ENCODE measurements around the gene PDE8A.

Gene PDE8A, protein sequence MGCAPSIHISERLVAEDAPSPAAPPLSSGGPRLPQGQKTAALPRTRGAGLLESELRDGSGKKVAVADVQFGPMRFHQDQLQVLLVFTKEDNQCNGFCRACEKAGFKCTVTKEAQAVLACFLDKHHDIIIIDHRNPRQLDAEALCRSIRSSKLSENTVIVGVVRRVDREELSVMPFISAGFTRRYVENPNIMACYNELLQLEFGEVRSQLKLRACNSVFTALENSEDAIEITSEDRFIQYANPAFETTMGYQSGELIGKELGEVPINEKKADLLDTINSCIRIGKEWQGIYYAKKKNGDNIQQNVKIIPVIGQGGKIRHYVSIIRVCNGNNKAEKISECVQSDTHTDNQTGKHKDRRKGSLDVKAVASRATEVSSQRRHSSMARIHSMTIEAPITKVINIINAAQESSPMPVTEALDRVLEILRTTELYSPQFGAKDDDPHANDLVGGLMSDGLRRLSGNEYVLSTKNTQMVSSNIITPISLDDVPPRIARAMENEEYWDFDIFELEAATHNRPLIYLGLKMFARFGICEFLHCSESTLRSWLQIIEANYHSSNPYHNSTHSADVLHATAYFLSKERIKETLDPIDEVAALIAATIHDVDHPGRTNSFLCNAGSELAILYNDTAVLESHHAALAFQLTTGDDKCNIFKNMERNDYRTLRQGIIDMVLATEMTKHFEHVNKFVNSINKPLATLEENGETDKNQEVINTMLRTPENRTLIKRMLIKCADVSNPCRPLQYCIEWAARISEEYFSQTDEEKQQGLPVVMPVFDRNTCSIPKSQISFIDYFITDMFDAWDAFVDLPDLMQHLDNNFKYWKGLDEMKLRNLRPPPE

DNA sequence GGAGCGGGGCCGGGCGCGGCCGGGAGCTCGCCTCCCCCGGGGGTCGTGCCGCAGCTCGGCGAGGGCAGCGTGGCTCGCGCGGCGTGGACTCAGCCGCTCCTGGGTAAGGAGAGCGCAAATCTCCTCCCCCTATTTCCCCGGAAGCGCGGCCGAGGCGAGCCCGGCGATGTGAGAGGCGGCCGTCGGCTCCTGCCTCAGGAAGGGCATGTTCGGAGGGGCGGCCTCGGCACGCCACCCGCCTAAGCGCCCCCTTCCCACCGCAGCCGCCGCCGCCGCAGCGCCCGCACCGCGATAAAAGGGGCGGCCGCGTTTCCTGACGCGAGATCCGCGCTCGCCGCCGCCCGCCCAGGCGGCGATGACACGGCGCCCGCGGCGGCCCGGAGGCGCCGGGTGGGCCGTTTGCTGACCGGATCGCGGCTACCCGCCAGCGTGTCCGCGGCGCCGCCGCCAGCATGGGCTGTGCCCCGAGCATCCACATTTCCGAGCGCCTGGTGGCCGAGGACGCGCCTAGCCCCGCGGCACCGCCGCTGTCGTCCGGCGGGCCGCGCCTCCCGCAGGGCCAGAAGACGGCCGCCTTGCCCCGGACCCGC is at the start of gene PDE8A:
PDE8A (plus strand) TSS at position 146 of the 590 bp plus-strand sequence; CDS start at position 453, 307 bp downstream.
- CTCF ChIA-PET, result interaction anchor here (1.0 to 3.4 kb wide), 6 partner anchors 10 to 66 kb away, joined by 3 to 17 read pairs (median 3); no protein-coding TSS in a partner anchor
- POLR2A ChIA-PET, result no interaction called here
- DNase-seq (ENCODE audit: extremely low spot score), result peak; percentile 61
- TF ChIP-seq, protein P1, sequence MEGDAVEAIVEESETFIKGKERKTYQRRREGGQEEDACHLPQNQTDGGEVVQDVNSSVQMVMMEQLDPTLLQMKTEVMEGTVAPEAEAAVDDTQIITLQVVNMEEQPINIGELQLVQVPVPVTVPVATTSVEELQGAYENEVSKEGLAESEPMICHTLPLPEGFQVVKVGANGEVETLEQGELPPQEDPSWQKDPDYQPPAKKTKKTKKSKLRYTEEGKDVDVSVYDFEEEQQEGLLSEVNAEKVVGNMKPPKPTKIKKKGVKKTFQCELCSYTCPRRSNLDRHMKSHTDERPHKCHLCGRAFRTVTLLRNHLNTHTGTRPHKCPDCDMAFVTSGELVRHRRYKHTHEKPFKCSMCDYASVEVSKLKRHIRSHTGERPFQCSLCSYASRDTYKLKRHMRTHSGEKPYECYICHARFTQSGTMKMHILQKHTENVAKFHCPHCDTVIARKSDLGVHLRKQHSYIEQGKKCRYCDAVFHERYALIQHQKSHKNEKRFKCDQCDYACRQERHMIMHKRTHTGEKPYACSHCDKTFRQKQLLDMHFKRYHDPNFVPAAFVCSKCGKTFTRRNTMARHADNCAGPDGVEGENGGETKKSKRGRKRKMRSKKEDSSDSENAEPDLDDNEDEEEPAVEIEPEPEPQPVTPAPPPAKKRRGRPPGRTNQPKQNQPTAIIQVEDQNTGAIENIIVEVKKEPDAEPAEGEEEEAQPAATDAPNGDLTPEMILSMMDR (IDR thresholded peaks at IDR 0.05; ENCODE audit: control extremely low read depth, extremely low read depth, low read depth, missing control alignments), result no peak

DNA sequence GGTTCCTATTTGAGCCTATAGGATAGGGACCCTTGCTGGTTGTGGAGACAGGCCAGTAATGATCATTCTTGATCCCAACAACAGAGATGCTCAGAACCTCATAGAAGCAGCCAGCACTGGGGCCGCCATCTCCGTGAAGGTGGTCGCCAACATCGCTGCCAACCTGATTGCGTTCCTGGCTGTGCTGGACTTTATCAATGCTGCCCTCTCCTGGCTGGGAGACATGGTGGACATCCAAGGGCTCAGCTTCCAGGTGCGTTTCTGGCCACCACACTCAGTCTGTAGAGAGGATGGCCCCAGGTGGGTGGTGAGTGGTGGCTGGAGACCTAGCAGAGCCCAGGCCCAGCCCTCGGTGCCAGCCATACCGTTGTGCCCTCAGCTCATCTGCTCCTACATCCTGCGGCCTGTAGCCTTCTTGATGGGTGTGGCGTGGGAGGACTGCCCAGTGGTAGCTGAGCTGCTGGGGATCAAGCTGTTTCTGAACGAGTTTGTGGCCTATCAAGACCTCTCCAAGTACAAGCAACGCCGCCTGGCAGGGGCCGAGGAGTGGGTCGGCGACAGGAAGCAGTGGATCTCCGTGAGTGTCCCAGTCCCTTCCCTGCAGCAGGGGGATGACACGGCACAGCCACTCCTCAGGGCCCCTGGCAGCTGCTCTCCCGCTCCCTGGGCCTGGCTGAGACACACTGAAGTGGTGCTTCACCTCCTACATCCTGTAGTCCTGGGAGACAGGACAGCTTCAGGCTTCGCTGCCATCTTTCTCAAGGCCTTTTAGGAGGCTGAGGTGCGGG is 46.5 kb upstream of the PDE8A start:
- TF ChIP-seq, protein P1 (IDR thresholded peaks at IDR 0.05; ENCODE audit: control extremely low read depth, extremely low read depth, low read depth, missing control alignments), result no peak
- ChIA-PET CTCF (no interaction called here), POLR2A (no interaction called here)
- no peak for DNase-seq (ENCODE audit: extremely low spot score)

DNA sequence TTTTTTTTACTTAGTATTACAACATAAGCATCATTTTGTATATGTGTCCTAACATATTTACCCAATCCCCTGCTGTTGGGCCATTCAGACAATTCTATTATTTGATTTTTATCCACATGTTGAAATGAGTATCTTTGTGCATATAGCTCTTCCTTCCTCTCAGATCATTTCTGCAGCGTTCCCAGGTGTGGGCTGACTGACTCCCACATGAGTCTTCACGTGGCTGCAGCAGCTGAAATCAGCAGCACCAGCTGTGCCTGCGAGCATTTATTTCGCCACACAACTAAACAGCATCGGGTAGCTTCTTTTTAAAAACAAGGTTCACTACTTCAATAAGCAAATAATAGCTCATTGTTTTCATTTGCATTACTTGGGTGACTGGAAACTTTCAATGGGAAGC is 44.5 kb upstream of the PDE8A start:
- TF ChIP-seq, protein P1 (IDR thresholded peaks at IDR 0.05; ENCODE audit: control extremely low read depth, extremely low read depth, low read depth, missing control alignments), result no peak
- DNase-seq (ENCODE audit: extremely low spot score), result no peak
- ChIA-PET POLR2A (no interaction called here), CTCF (interaction anchor here (0.7 to 1.9 kb wide), 3 partner anchors 9 to 215 kb away, joined by 3 to 12 read pairs (median 3); no protein-coding TSS in a partner anchor)

DNA sequence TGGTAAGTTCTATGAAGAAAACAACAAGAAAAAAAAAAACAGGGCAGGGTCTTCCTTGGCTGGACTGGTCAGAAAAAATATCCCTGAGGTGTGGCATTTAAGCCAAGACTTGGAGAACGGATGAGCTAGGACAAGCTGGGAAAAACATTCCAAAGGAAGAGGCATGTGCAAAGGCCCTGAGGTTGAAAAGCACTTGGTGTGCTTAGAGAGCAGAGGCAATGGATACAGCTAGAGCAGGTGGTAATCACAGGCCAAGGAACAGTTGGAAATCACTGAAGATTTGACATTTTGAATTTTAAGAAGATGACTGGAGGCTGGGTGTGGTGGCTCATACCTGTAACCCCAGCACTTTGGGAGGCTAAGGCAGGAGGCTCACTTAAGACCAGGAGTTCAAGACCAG is 42.9 kb upstream of the PDE8A start:
- TF ChIP-seq, protein P1 (IDR thresholded peaks at IDR 0.05; ENCODE audit: control extremely low read depth, extremely low read depth, low read depth, missing control alignments), result no peak
- ChIA-PET POLR2A (no interaction called here), CTCF (interaction anchor here (0.7 to 3.1 kb wide), 4 partner anchors 10 to 60 kb away, joined by 3 to 23 read pairs (median 3); no protein-coding TSS in a partner anchor)
- DNase-seq (ENCODE audit: extremely low spot score), result no peak

DNA sequence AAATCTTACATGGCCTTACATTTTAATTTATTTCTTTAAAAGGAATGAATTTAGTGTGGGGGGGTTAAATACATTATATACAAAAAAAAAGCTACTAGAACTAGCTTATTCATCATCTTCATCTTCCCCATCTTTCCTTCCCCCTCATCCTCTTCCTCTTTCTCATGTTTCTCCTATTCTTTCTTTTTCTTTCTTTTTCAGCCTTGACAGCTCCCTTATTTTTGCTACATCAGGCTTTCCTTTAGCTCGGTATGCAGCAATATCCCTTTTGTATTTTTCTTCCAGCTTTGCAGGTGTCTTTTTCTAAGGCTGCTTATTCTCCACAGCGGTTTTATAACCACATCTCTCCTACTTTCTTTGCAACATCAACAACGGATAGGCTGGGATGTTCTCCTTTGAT is 41.3 kb upstream of the PDE8A start:
- DNase-seq (ENCODE audit: extremely low spot score), result no peak
- ChIA-PET CTCF (interaction anchor here (1.0 to 3.1 kb wide), 2 partner anchors 11 to 59 kb away, joined by 3 to 23 read pairs; no protein-coding TSS in a partner anchor), POLR2A (no interaction called here)
- TF ChIP-seq, protein P1 (IDR thresholded peaks at IDR 0.05; ENCODE audit: control extremely low read depth, extremely low read depth, low read depth, missing control alignments), result no peak
